Liver (tissue), 3 donors: Measurements from ENCODE around the gene PIGW.

Experiments
- CTCF ChIP-seq: fragments of 150-350 bp; IDR thresholded peaks from 2 replicates; pipeline ENCODE4 v1.5.1; 2017; ENCODE audit warnings: improper control_type of control experiment, low read depth, low read length; ENCODE audit not compliant: missing input control
- JUND ChIP-seq, 2 donors: IDR thresholded peaks; 2 replicates each; pipeline ENCODE4 v1.6.1; 2016; ENCODE audit warnings: antibody characterized with exemption in 2 of 2
- RAD21 ChIP-seq, 2 donors: IDR thresholded peaks; 2 replicates each; pipeline ENCODE4 v1.6.1; 2016; ENCODE audit warnings: antibody characterized with exemption in 2 of 2, mild to moderate bottlenecking in 2 of 2
- YY1 ChIP-seq: IDR thresholded peaks from 2 replicates; pipeline ENCODE4 v1.6.1; 2016; ENCODE audit warnings: antibody characterized with exemption, mild to moderate bottlenecking
- donor health status: healthy.
- donor health status: healthy.

DNA sequence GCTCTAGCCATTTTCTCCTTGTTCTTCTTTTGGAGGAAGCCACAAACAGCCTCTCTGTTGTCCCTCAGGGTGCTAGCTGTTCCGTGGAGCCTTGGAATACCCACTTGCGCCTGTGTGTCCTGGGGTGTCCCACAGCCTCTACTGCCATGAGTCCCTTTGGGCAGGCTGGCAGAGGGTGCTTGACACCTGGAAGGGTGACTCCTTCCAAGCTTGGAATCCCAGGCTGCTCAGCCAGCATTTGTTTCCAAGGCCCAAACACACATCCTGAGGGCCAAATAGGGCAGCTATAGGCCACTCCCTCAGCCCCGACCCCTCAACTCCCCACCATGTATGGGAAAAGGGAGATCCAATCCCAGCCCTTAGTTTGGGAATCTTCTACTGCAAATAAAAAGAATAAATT lies 33.4 kb upstream of the PIGW start:
- TF ChIP-seq CTCF (no peak), YY1 (no peak), JUND (IDR thresholded peaks at IDR 0.05) (no peak), RAD21 (IDR thresholded peaks at IDR 0.05) (no peak)
